Stimulated activated CD8-positive, alpha-beta memory T cell treated with anti-CD3 and anti-CD28 coated beads, Interleukin-7, amount 100 ng/mL, for 48 hours (primary cell): ENCODE measurements around the gene TPD52L2.
"Not testable (repeated sequence)": the region's sequence is repeated elsewhere in the genome, so short reads cannot be mapped to it uniquely, and the experiment has no call there.

Source experiments
- DNase-seq, 2 donors: peaks; one replicate each; pipeline ENCODE4 v3.0.0-alpha.2; 2020; ENCODE audit warnings: low read depth in 1 of 2; ENCODE audit errors: extremely low read depth in 1 of 2

The TPD52L2 gene

GRCh38 chr20:63895202-63895951, 30.3 kb downstream of the TPD52L2 start:
- DNase-seq, result no peak

GRCh38 chr20:63895952-63896263, 30.8 kb downstream of the TPD52L2 start:
- no peak for DNase-seq

GRCh38 chr20:63896264-63897105, 31.4 kb downstream of the TPD52L2 start:
- no peak for DNase-seq

- no peak for DNase-seq
Observed at GRCh38 chr20:63897978-63898561, 33.0 kb downstream of the TPD52L2 start.

GRCh38 chr20:63898882-63899558, 34.0 kb downstream of the TPD52L2 start:
- DNase-seq, result no peak

GRCh38 chr20:63900413-63900812, 35.3 kb downstream of the TPD52L2 start:
- no peak for DNase-seq

GRCh38 chr20:63903796-63904561, 38.9 kb downstream of the TPD52L2 start:
- DNase-seq, result no peak

GRCh38 chr20:63908008-63908682, 43.1 kb downstream of the TPD52L2 start:
- no peak for DNase-seq

- DNase-seq, result no peak
Observed at GRCh38 chr20:63911176-63911575, 46.1 kb downstream of the TPD52L2 start.

GRCh38 chr20:63913768-63914167, 48.7 kb downstream of the TPD52L2 start:
- no peak for DNase-seq

- DNase-seq, result no peak
Observed at GRCh38 chr20:63915471-63915870, 50.4 kb downstream of the TPD52L2 start.

- DNase-seq, result not testable (repeated sequence)
Observed at GRCh38 chr20:63916371-63916939, 51.4 kb downstream of the TPD52L2 start.

- no peak for DNase-seq
Observed at GRCh38 chr20:63917811-63918210, 52.7 kb downstream of the TPD52L2 start.

GRCh38 chr20:63919130-63919529, 54.1 kb downstream of the TPD52L2 start:
- DNase-seq, result no peak

- no peak for DNase-seq
Observed at GRCh38 chr20:63920226-63920625, 55.2 kb downstream of the TPD52L2 start.

GRCh38 chr20:63923651-63924050, 58.6 kb downstream of the TPD52L2 start:
- DNase-seq, result no peak

- no peak for DNase-seq
Observed at GRCh38 chr20:63924241-63924640, 59.2 kb downstream of the TPD52L2 start.

- DNase-seq, result no peak
Observed at GRCh38 chr20:63926298-63926697, 61.2 kb downstream of the TPD52L2 start.

- DNase-seq, result no peak
Observed at GRCh38 chr20:63929071-63929470, 64.0 kb downstream of the TPD52L2 start.

GRCh38 chr20:63929473-63929883, 64.4 kb downstream of the TPD52L2 start:
- not testable (repeated sequence) for DNase-seq
